ENCODE measurements around the gene SH3RF3. TPM values are rescaled to one million over a fixed set of nuclear protein-coding genes. Genes with fewer than 3 reads are reported as not detected.
A peak's percentile ranks its signal among the peaks of the same experiment; 100 is the strongest.
"Not testable (repeated sequence)": the region's sequence is repeated elsewhere in the genome, so short reads cannot be mapped to it uniquely, and the experiment has no call there.

The SH3RF3 gene
- total and polyA plus RNA-seq, 5 donors from 2014 or later: 0.16 to 1.6 (median 0.76) TPM

GRCh38 chr2:109162367-109162766 lies 33.4 kb downstream of the SH3RF3 start:
- DNase-seq; H3K4me3 Mint-ChIP-seq; H3K36me3 Mint-ChIP-seq; H3K4me1 ChIP-seq (ENCODE audit: control insufficient read depth, insufficient read depth, low read length, poor library complexity, severe bottlenecking); H3K9me3 Mint-ChIP-seq; ATAC-seq (ENCODE audit: low read depth in 2 of 2); H3K27ac ChIP-seq (ENCODE audit: insufficient read depth, low read length, poor library complexity, severe bottlenecking); H3K9me3 ChIP-seq (ENCODE audit: control insufficient read depth in 2 of 2, low read length in 2 of 2); H3K4me3 ChIP-seq (ENCODE audit: low read depth, low read length); H3K27ac Mint-ChIP-seq; H3K27me3 ChIP-seq (ENCODE audit: control insufficient read depth, insufficient read depth, low read length); H3K36me3 ChIP-seq (ENCODE audit: control insufficient read depth, insufficient read depth, low read length): not testable (repeated sequence)
- peaks cover 16% of the 10 kb centered on the region for H3K27me3 Mint-ChIP-seq
- H3K4me1 Mint-ChIP-seq: peaks cover 0 to 40% (median 14%) of the 10 kb centered on the region in 4 donors

- ATAC-seq (ENCODE audit: low read depth in 2 of 2) (no peak), DNase-seq (no peak)
- Histone ChIP-seq H3K27me3 (ENCODE audit: control insufficient read depth, insufficient read depth, low read length) (no peaks in the 10 kb centered on the region), H3K4me1 (ENCODE audit: control insufficient read depth, insufficient read depth, low read length, poor library complexity, severe bottlenecking) (no peaks in the 10 kb centered on the region), H3K9me3 (ENCODE audit: control insufficient read depth in 2 of 2, low read length in 2 of 2) (no peaks in the 10 kb centered on the region), H3K36me3 (ENCODE audit: control insufficient read depth, insufficient read depth, low read length) (no peaks in the 10 kb centered on the region), H3K4me3 (ENCODE audit: low read depth, low read length) (no peak overlapping the region), H3K27ac (ENCODE audit: insufficient read depth, low read length, poor library complexity, severe bottlenecking) (no peak overlapping the region)
- H3K4me1 Mint-ChIP-seq: peaks cover 3 to 44% (median 14%) of the 10 kb centered on the region in 4 donors
- H3K36me3 Mint-ChIP-seq: no peaks in the 10 kb centered on the region
- H3K27ac Mint-ChIP-seq: no peak overlapping the region
- H3K9me3 Mint-ChIP-seq: peaks cover 0 to 4% (median 0%) of the 10 kb centered on the region in 7 donors
- no peak overlapping the region for H3K4me3 Mint-ChIP-seq
- H3K27me3 Mint-ChIP-seq: peaks cover 16% of the 10 kb centered on the region
These were observed 34.0 kb downstream of the SH3RF3 start for GRCh38 chr2:109162999-109163398.

DNA sequence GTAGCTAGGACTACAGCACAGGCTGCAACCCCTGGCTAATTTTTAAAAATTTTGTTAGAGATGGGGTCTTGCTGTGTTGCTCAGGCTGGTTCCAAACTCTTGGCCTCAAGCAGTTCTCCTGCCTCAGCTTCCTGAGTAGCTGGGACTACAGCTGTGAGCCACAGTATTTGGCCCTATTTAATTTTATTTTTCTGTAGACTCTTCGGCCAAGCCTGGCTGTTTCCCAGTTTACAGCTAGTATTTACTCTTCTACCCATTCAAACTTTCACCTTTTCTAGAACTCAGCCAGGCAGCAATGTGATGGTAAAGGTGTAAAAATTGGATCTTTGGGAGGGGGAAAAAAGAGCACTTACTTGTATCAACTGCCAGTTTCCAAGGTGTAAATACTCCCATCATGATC lies 35.3 kb downstream of the SH3RF3 start:
- peak overlapping the region in 1 of 3 donors; percentile 18 for H3K27ac Mint-ChIP-seq
- H3K27me3 Mint-ChIP-seq: peaks cover 16% of the 10 kb centered on the region
- no peak for DNase-seq
- ATAC-seq (ENCODE audit: low read depth in 2 of 2): no peak
- H3K9me3 Mint-ChIP-seq: peaks cover 0 to 4% (median 1%) of the 10 kb centered on the region in 7 donors
- no peaks in the 10 kb centered on the region for H3K36me3 ChIP-seq (ENCODE audit: control insufficient read depth, insufficient read depth, low read length)
- peaks cover 3 to 53% (median 14%) of the 10 kb centered on the region in 4 donors for H3K4me1 Mint-ChIP-seq
- no peaks in the 10 kb centered on the region for H3K27me3 ChIP-seq (ENCODE audit: control insufficient read depth, insufficient read depth, low read length)
- no peaks in the 10 kb centered on the region for H3K9me3 ChIP-seq (ENCODE audit: control insufficient read depth in 2 of 2, low read length in 2 of 2)
- no peak overlapping the region for H3K4me3 ChIP-seq (ENCODE audit: low read depth, low read length)
- no peak overlapping the region for H3K27ac ChIP-seq (ENCODE audit: insufficient read depth, low read length, poor library complexity, severe bottlenecking)
- no peak overlapping the region for H3K4me3 Mint-ChIP-seq
- no peaks in the 10 kb centered on the region for H3K36me3 Mint-ChIP-seq
- no peaks in the 10 kb centered on the region for H3K4me1 ChIP-seq (ENCODE audit: control insufficient read depth, insufficient read depth, low read length, poor library complexity, severe bottlenecking)

GRCh38 chr2:109164739-109165221 lies 35.8 kb downstream of the SH3RF3 start:
- Mint-ChIP-seq H3K4me3 (no peak overlapping the region), H3K27ac (peak overlapping the region in 1 of 3 donors; percentile 18), H3K9me3 (peaks cover 0 to 4% (median 1%) of the 10 kb centered on the region in 7 donors), H3K4me1 (peaks cover 5 to 55% (median 15%) of the 10 kb centered on the region in 4 donors), H3K27me3 (peaks cover 16% of the 10 kb centered on the region), H3K36me3 (no peaks in the 10 kb centered on the region)
- Histone ChIP-seq H3K9me3 (ENCODE audit: control insufficient read depth in 2 of 2, low read length in 2 of 2) (no peaks in the 10 kb centered on the region), H3K27me3 (ENCODE audit: control insufficient read depth, insufficient read depth, low read length) (no peaks in the 10 kb centered on the region), H3K4me1 (ENCODE audit: control insufficient read depth, insufficient read depth, low read length, poor library complexity, severe bottlenecking) (no peaks in the 10 kb centered on the region), H3K27ac (ENCODE audit: insufficient read depth, low read length, poor library complexity, severe bottlenecking) (no peak overlapping the region), H3K36me3 (ENCODE audit: control insufficient read depth, insufficient read depth, low read length) (no peaks in the 10 kb centered on the region), H3K4me3 (ENCODE audit: low read depth, low read length) (no peak overlapping the region)
- no peak for DNase-seq
- ATAC-seq (ENCODE audit: low read depth in 2 of 2): no peak

DNA sequence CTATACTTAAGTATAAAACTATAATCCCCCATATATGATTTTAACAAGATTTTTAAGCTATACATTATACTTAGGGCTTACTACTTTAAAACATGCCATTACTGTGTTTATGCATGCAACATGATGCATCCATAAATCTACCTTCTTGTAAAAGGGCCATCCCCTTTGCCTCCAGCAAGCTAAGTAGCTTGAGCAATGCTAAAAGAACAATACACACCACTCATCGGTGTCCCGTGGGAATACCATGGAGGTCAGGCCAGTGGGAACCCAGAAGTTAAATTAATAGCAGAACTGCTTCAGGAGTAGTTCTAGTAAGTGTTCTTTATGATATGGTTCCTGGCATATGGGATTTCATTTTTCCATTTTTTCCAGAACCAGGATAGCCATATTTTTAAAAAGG lies 37.8 kb downstream of the SH3RF3 start:
- H3K27me3 ChIP-seq (ENCODE audit: control insufficient read depth, insufficient read depth, low read length): no peaks in the 10 kb centered on the region
- H3K4me3 Mint-ChIP-seq: no peak overlapping the region
- ATAC-seq (ENCODE audit: low read depth in 2 of 2) (no peak), DNase-seq (no peak)
- peaks cover 9% of the 10 kb centered on the region for H3K27me3 Mint-ChIP-seq
- no peaks in the 10 kb centered on the region for H3K4me1 ChIP-seq (ENCODE audit: control insufficient read depth, insufficient read depth, low read length, poor library complexity, severe bottlenecking)
- H3K9me3 Mint-ChIP-seq: peaks cover 0 to 2% (median 1%) of the 10 kb centered on the region in 7 donors
- no peak overlapping the region for H3K4me3 ChIP-seq (ENCODE audit: low read depth, low read length)
- no peaks in the 10 kb centered on the region for H3K36me3 Mint-ChIP-seq
- H3K27ac Mint-ChIP-seq: peak overlapping the region in 1 of 3 donors; percentile 71
- H3K27ac ChIP-seq (ENCODE audit: insufficient read depth, low read length, poor library complexity, severe bottlenecking): no peak overlapping the region
- H3K4me1 Mint-ChIP-seq: peaks cover 6 to 55% (median 13%) of the 10 kb centered on the region in 4 donors
- no peaks in the 10 kb centered on the region for H3K9me3 ChIP-seq (ENCODE audit: control insufficient read depth in 2 of 2, low read length in 2 of 2)
- no peaks in the 10 kb centered on the region for H3K36me3 ChIP-seq (ENCODE audit: control insufficient read depth, insufficient read depth, low read length)

- peaks cover 9% of the 10 kb centered on the region for H3K27me3 Mint-ChIP-seq
- H3K36me3 Mint-ChIP-seq: no peaks in the 10 kb centered on the region
- DNase-seq (no peak), ATAC-seq (ENCODE audit: low read depth in 2 of 2) (no peak)
- peak overlapping the region in 1 of 3 donors; percentile 49 for H3K27ac Mint-ChIP-seq
- no peaks in the 10 kb centered on the region for H3K36me3 ChIP-seq (ENCODE audit: control insufficient read depth, insufficient read depth, low read length)
- no peak overlapping the region for H3K4me3 ChIP-seq (ENCODE audit: low read depth, low read length)
- H3K27ac ChIP-seq (ENCODE audit: insufficient read depth, low read length, poor library complexity, severe bottlenecking): no peak overlapping the region
- H3K4me3 Mint-ChIP-seq: no peak overlapping the region
- H3K9me3 ChIP-seq (ENCODE audit: control insufficient read depth in 2 of 2, low read length in 2 of 2): no peaks in the 10 kb centered on the region
- H3K4me1 ChIP-seq (ENCODE audit: control insufficient read depth, insufficient read depth, low read length, poor library complexity, severe bottlenecking): no peaks in the 10 kb centered on the region
- H3K4me1 Mint-ChIP-seq: peaks cover 5 to 65% (median 12%) of the 10 kb centered on the region in 4 donors
- peaks cover 0 to 2% (median 1%) of the 10 kb centered on the region in 7 donors for H3K9me3 Mint-ChIP-seq
- no peaks in the 10 kb centered on the region for H3K27me3 ChIP-seq (ENCODE audit: control insufficient read depth, insufficient read depth, low read length)
These were observed 39.1 kb downstream of the SH3RF3 start for GRCh38 chr2:109168086-109168485.

DNA sequence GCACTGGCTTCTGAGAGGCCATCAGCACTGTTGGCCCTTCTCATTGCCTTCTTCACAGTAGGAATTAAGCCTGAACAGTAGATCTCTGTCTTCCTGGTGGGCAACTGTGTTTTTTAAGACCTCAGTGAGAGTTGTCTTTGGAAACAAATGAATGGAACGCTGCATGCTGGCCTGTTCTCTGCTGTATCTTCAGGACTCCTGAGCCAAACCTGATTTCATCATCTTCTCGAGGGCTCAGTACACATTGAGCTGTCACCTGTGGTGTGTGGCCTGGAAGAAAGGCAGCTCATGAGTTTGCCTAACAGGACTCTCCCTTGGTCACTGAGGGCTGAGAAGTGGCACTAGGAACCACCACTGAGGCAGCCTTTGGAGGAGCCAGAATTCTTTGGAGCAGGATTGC lies 39.7 kb downstream of the SH3RF3 start:
- Histone ChIP-seq H3K4me1 (ENCODE audit: control insufficient read depth, insufficient read depth, low read length, poor library complexity, severe bottlenecking) (peaks cover 1% of the 10 kb centered on the region), H3K9me3 (ENCODE audit: control insufficient read depth in 2 of 2, low read length in 2 of 2) (no peaks in the 10 kb centered on the region), H3K4me3 (ENCODE audit: low read depth, low read length) (no peak overlapping the region), H3K27me3 (ENCODE audit: control insufficient read depth, insufficient read depth, low read length) (no peaks in the 10 kb centered on the region), H3K27ac (ENCODE audit: insufficient read depth, low read length, poor library complexity, severe bottlenecking) (no peak overlapping the region), H3K36me3 (ENCODE audit: control insufficient read depth, insufficient read depth, low read length) (no peaks in the 10 kb centered on the region)
- Mint-ChIP-seq H3K9me3 (peaks cover 0 to 3% (median under 1%) of the 10 kb centered on the region in 7 donors), H3K36me3 (no peaks in the 10 kb centered on the region), H3K27ac (peak overlapping the region in 1 of 3 donors; percentile 49), H3K27me3 (peaks cover 9% of the 10 kb centered on the region), H3K4me3 (no peak overlapping the region), H3K4me1 (peaks cover 5 to 68% (median 11%) of the 10 kb centered on the region in 4 donors)
- DNase-seq (no peak), ATAC-seq (ENCODE audit: low read depth in 2 of 2) (no peak)

DNA sequence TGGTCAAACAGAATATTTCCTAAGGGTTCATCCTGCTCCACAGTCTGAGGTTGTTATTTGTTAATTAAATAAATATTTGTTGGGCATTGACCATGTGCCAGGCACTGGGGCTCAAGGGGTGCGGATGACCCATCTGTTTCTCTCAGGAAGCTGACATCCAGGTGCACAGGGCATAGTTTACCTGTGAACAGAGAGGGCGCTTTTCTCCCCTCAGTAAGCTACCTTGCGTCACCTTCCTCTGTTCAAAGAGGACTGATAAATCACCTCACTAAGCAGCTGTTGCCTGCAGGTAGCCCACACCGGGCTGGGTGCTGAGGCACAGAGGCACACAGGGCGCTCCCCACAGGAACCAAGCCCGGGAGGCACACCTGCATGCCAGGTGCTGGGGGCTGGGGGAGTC lies 41.6 kb downstream of the SH3RF3 start:
- Mint-ChIP-seq H3K4me1 (peaks cover 9 to 73% (median 14%) of the 10 kb centered on the region in 4 donors), H3K27me3 (peaks cover 17% of the 10 kb centered on the region), H3K36me3 (no peaks in the 10 kb centered on the region)

More for the DNA sequence above, 41.6 kb downstream of the SH3RF3 start:
- H3K27ac ChIP-seq (ENCODE audit: insufficient read depth, low read length, poor library complexity, severe bottlenecking): no peak overlapping the region
- no peak overlapping the region for H3K4me3 ChIP-seq (ENCODE audit: low read depth, low read length)
- H3K9me3 Mint-ChIP-seq: peaks cover 0 to 2% (median 0%) of the 10 kb centered on the region in 7 donors
- H3K4me1 ChIP-seq (ENCODE audit: control insufficient read depth, insufficient read depth, low read length, poor library complexity, severe bottlenecking): peaks cover 12% of the 10 kb centered on the region
- no peak overlapping the region for H3K27ac Mint-ChIP-seq
- no peaks in the 10 kb centered on the region for H3K27me3 ChIP-seq (ENCODE audit: control insufficient read depth, insufficient read depth, low read length)
- no peak overlapping the region for H3K4me3 Mint-ChIP-seq
- no peak for ATAC-seq (ENCODE audit: low read depth in 2 of 2)
- peaks cover 0 to 7% of the 10 kb centered on the region in 2 experiments for H3K9me3 ChIP-seq (ENCODE audit: control insufficient read depth in 2 of 2, low read length in 2 of 2)
- no peak for DNase-seq
- H3K36me3 ChIP-seq (ENCODE audit: control insufficient read depth, insufficient read depth, low read length): no peaks in the 10 kb centered on the region
